Activated CD4-positive, alpha-beta T cell treated with anti-CD3 and anti-CD28 coated beads, Interleukin-2, amount 50 U/mL, for 24 hours (primary cell): ENCODE measurements around the gene MLPH.

Experiments
- DNase-seq, 2 donors: peaks; one replicate each; pipeline ENCODE4 v3.0.0-alpha.2; 2020; ENCODE audit warnings: low read depth in 1 of 2, low spot score in 1 of 2

MLPH gene

GRCh38 chr2:237539681-237540080, 52.6 kb downstream of the MLPH start:
- DNase-seq, result no peak

DNA sequence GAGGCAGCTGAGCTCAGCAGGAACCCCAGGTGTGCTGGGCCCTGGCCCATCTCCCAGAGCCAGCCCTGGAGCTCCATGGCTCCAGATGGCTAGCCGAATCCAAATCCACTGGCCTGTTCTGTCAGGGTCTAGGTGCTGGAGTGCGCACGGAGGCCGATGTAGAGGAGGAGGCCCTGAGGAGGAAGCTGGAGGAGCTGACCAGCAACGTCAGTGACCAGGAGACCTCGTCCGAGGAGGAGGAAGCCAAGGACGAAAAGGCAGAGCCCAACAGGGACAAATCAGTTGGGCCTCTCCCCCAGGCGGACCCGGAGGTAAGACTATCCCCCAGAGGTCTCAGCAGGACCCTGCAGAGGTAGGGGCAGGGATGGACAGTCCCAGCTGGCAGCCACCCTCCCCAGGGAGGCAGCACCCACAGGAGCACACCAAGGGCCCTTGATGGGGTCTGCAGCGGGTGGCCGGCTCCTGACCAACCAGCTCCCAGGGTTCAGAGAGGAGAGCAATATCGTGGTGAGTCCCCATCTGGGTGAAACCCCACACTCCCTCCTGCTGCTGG, 53.2 kb downstream of the MLPH start:
- no peak for DNase-seq

DNA sequence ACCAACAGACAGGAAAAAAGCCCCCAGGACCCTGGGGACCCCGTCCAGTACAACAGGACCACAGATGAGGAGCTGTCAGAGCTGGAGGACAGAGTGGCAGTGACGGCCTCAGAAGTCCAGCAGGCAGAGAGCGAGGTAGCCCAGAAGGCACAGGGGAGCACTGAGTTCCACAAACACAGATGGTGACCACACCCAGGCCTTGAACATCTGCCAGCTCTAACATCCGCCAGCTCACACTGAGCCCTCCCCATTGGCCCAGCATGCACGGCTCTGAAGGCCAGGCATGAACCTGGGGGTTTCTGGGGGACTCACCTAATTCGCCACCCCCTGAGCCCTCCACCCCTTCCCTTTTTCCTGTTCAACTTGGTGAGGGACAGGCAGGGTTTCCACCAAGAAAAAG, 53.8 kb downstream of the MLPH start:
- DNase-seq, result no peak

GRCh38 chr2:237541243-237541642, 54.2 kb downstream of the MLPH start:
- no peak for DNase-seq

DNA sequence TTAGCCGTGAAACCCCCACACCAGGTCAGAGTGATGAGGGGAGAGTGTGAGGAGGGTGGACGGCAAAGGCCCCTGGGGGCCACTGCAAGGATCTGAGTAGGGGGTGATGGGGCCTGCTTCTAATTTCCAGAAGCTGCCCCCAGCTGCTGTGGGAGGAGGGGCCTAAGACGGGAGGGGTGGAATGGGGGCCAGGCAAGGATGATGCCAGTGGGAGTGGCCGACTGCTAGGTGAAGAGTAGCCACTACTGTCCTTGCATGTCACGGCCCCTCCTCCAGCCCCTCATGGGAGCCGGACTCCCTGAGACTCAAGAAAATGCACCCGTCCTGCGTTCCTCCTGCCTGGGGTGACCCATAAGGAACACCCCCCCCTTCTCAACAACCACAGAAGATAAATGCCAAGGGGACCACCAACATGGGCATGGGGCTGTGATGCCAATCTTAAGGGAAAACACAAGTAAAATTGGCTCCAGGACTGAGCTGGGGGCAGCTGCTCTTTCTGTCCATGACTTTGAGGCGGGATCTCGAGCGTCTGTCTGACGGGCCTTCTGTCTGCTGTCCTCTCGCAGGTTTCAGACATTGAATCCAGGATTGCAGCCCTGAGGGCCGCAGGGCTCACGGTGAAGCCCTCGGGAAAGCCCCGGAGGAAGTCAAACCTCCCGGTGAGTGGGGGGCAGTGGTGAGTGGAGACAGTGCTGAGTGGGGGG, 55.1 kb downstream of the MLPH start:
- DNase-seq, result no peak

DNA sequence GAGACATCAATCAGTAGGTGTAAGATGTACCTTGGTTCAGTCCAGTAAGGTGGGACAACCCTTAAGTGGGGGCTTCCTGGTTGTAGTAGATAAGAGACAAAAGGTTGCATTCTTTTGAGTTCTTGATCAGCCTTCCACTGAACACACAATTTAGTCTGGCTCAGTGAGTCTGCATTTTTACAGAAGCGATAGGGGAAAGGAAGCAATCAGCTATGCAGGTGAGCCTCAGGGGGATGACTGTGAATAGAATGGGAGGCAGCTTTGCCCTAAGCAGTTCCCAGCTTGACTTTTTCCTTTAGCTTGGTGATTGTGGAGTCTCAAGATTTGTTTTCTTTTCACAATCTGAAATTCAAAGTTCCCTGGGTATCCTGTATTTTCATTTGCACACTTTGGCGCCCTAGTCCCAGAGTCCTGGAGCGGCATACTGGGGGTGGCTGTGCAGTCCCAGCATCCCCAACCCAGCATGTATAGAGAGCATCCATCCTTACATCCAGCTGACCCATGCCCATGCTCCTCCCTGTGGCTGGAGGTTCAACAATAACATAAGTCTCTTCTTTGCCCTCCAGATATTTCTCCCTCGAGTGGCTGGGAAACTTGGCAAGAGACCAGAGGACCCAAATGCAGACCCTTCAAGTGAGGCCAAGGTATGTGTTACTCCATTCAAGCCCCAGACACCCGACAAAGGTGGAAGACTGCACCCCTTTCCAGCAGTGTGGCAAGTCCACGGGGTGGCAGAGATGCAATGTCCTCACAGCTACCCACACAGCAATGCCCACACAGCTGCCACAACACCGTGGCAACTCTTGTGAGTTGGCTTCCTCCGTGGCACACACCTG, 59.2 kb downstream of the MLPH start:
- DNase-seq, result no peak

- DNase-seq, result no peak
These were observed 59.9 kb downstream of the MLPH start for GRCh38 chr2:237546876-237547395.

DNA sequence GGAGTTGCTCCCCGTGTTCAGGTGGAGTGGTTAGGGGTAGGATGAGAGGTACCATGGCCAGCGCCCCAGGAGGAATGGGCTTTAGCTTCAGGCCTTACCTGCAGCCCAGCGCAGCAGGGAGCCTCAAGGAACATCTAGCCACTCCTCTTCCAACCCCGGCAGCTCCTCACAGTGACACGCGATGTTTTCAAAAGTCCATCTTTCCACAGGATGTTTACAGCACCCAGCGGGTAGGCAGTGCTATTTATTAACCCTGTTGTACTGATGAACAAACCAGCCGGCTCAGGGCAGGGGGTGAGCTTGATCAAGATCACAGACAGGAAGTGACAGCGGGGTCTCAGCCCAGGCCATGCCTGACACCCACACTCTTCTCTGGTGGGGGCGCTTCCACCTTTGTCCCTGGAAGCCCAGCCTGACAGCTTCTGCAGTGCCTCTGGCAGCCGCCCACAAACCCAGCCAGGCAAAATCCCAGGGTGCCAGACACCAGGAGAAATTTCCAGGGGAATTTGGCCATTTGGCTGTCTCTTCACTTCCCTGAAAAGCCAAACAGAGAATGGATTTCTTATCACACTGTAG, 60.9 kb downstream of the MLPH start:
- DNase-seq, result no peak

- no peak for DNase-seq
These were observed 62.2 kb downstream of the MLPH start for GRCh38 chr2:237549216-237549615.

- DNase-seq, result no peak
These were observed 62.8 kb downstream of the MLPH start for GRCh38 chr2:237549643-237550415.

- no peak for DNase-seq
These were observed 64.1 kb downstream of the MLPH start for GRCh38 chr2:237551071-237551574.

GRCh38 chr2:237552908-237553307, 65.9 kb downstream of the MLPH start:
- no peak for DNase-seq

DNA sequence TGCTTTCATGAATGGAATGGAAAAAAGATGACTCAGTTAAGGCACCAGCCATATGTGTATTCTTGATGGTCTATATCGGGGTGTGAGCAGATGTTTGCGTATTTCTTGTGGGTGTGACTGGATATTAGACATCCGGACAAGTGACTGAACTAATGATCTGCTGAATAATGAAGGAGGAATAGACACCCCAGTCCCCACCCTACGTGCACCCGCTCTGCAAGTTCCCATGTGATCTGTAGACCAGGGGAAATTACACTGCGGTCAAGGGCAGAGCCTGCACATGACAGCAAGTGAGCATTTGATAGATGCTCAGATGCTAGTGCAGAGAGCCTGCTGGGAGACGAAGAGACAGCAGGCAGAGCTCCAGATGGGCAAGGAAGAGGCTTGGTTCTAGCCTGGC, 66.9 kb downstream of the MLPH start:
- no peak for DNase-seq

DNA sequence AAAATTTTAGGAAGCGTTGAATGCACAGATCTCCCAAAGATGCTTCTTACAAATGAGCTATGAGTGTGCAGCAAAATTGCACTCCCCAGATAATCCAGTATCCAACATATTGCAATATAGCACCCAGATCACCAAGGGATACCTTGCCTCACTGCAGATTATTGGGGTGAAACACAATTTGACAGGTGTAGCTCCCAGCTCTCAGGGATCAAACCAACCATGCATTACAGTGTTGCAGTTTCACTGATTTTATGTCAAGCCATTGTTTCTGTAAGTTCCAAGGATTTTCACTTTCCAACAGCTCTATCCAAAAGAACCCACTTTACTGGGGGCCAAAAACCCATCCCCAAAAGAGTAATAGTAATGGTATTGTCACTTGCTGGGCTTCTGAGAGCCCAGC, 68.5 kb downstream of the MLPH start:
- no peak for DNase-seq

DNA sequence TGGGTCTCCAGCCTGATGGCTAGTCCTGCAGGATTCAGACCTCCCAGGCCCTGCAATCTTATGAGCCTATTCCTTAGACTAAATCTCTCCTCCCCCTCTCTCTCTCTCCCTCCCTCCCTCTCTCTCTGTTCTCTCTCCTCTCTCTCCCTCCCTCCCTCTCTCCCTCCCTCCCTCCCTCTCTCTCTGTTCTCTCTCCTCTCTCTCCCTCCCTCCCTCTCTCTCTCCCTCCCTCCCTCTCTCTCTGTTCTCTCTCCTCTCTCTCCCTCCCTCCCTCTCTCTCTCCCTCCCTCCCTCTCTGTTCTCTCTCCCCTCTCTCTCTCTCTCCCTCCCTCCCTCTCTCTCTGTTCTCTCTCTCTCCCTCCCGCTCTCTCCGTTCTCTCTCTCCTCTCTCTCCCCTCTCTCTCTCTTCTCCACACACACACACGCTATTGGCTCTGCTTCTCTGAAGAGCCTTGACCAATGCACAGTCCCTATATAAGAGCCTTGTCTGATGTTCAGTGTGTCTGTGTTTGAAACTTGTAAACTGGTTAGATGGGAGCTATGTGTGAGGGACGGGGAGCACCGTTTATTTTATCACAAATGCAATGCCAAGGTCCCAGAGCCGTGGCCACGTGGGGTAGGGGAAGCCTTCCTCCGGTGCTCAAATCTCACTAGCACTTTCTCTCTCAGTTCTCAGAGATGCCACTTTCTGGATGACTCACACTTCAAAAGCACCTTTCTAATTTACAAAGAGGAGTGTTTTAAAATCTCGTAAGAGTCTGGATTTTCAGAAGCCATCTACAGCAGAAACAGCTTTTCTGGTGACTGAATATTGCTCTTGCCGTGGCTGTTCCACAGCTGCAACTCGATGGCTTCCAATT, 70.0 kb downstream of the MLPH start:
- peak; percentile 23 to 41 for DNase-seq

GRCh38 chr2:237557633-237558015, 70.6 kb downstream of the MLPH start:
- no peak for DNase-seq

- DNase-seq, result no peak
These were observed 72.0 kb downstream of the MLPH start for GRCh38 chr2:237558961-237559641.

DNA sequence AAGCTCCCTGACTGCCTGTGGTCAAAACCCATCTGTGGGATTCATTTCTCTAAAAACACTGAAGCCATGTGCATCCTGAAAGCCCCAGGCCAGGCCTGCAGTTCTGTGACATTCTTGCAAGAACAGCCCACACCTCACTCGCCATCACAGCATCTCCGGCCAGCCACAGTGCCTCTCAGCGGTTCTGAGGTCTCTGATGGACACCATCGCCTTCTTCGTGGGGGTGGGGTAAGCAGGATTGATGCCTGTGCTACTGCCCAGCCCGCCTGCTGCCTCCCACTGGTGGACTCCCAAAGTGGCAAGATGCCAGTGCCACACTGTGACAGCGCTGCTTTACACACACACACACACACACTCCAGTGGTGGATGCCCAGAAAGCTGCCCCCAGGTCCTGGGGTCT, 74.2 kb downstream of the MLPH start:
- DNase-seq, result no peak

DNA sequence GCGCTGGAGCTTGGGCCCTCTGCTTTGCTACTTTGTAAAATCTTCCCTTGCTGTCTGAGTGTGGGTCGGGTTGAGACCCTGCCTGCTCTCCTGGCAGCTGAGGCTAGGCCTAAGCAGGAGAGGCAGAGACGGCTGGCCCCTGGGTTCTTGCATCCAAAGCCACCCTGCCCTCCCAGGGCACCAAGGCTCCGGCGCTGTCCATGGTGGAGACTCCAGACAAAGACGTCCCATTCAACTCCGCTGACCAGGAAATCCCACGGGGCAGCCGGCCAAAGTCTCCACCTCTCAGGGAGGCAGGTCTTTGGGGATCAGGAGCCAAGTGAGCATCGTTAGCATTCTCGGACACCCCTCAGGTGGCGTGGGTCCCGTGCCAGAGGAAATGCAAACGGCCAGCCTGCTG, 76.8 kb downstream of the MLPH start:
- no peak for DNase-seq
